H9 (cell line): ENCODE data around the gene WAPL. TPM values are rescaled to one million over a fixed set of nuclear protein-coding genes. Genes with fewer than 3 reads are reported as not detected.

Source experiments
- DNase-seq: peaks from one replicate; pipeline ENCODE4 v3.0.0-alpha.2; 2017
- H2AFZ ChIP-seq: one replicate; pipeline ENCODE4 v1.6.1; 2013; ENCODE audit warnings: mild to moderate bottlenecking, low read length, control low read depth, moderate library complexity
- H2AK5ac ChIP-seq: 2 replicates; pipeline ENCODE4 v1.6.1; 2013; ENCODE audit warnings: low read length, control low read depth, mixed read lengths; ENCODE audit not compliant: insufficient read length
- H2BK120ac ChIP-seq: one replicate; pipeline ENCODE4 v1.6.1; 2013; ENCODE audit warnings: low read depth, mild to moderate bottlenecking, low read length, control low read depth, inconsistent platforms; ENCODE audit not compliant: poor library complexity, severe bottlenecking
- H2BK12ac ChIP-seq: 2 replicates; pipeline ENCODE4 v1.6.1; 2013; ENCODE audit warnings: low read length, control low read depth, mixed read lengths, low read depth; ENCODE audit not compliant: insufficient read length
- H2BK15ac ChIP-seq: 2 replicates; pipeline ENCODE4 v1.6.1; 2013; ENCODE audit warnings: low read depth, low read length, control low read depth
- H2BK20ac ChIP-seq: one replicate; pipeline ENCODE4 v1.6.1; 2013; ENCODE audit warnings: low read depth, mild to moderate bottlenecking, low read length, control low read depth, inconsistent platforms; ENCODE audit not compliant: poor library complexity, severe bottlenecking
- H2BK5ac ChIP-seq: 2 replicates; pipeline ENCODE4 v1.6.1; 2013; ENCODE audit warnings: low read length, control low read depth, mixed read lengths; ENCODE audit not compliant: insufficient read length
- H3K14ac ChIP-seq: 2 replicates; pipeline ENCODE4 v1.6.1; 2013; ENCODE audit warnings: low read length, control low read depth; ENCODE audit not compliant: insufficient read depth
- H3K18ac ChIP-seq: 2 replicates; pipeline ENCODE4 v1.6.1; 2013; ENCODE audit warnings: low read depth, mild to moderate bottlenecking, mixed read lengths, low read length, control low read depth; ENCODE audit not compliant: insufficient read length
- H3K23ac ChIP-seq: 2 replicates; pipeline ENCODE4 v1.6.1; 2013; ENCODE audit warnings: low read length, control low read depth, mixed read lengths, low read depth; ENCODE audit not compliant: insufficient read length
- H3K23me2 ChIP-seq: 2 replicates; pipeline ENCODE4 v1.6.1; 2013; ENCODE audit warnings: low read depth, mild to moderate bottlenecking, mixed read lengths, low read length, control low read depth; ENCODE audit not compliant: insufficient read length, poor library complexity, severe bottlenecking
- H3K27ac ChIP-seq: 2 replicates; pipeline ENCODE4 v1.5.1; 2013; ENCODE audit warnings: low read length, control low read depth, mixed read lengths, low read depth; ENCODE audit not compliant: insufficient read length
- H3K27me3 ChIP-seq: 2 replicates; pipeline ENCODE4 v1.6.1; 2013; ENCODE audit warnings: low read length, control low read depth, inconsistent platforms; ENCODE audit not compliant: insufficient read depth
- H3K4ac ChIP-seq: 2 replicates; pipeline ENCODE4 v1.6.1; 2013; ENCODE audit warnings: low read depth, mild to moderate bottlenecking, control low read depth, inconsistent platforms, low read length, moderate library complexity
- H3K4me1 ChIP-seq: 2 replicates; pipeline ENCODE4 v1.6.1; 2013; ENCODE audit warnings: low read length, control low read depth, inconsistent platforms; ENCODE audit not compliant: insufficient read depth
- H3K4me2 ChIP-seq: 2 replicates; pipeline ENCODE4 v1.6.1; 2013; ENCODE audit warnings: low read length, control low read depth, mixed read lengths; ENCODE audit not compliant: insufficient read length, insufficient read depth
- H3K56ac ChIP-seq: 2 replicates; pipeline ENCODE4 v1.6.1; 2013; ENCODE audit warnings: low read depth, mild to moderate bottlenecking, mixed read lengths, low read length, control low read depth; ENCODE audit not compliant: insufficient read length
- H3K79me1 ChIP-seq: 2 replicates; pipeline ENCODE4 v1.6.1; 2013; ENCODE audit warnings: low read depth, mild to moderate bottlenecking, moderate library complexity, low read length, control low read depth, inconsistent platforms; ENCODE audit not compliant: insufficient read depth, poor library complexity, severe bottlenecking
- H3K79me2 ChIP-seq: 2 replicates; pipeline ENCODE4 v1.6.1; 2013; ENCODE audit warnings: low read length, control low read depth, inconsistent platforms; ENCODE audit not compliant: insufficient read depth
- H3K9ac ChIP-seq: 2 replicates; pipeline ENCODE4 v1.6.1; 2013; ENCODE audit warnings: low read length, control low read depth, mixed read lengths; ENCODE audit not compliant: insufficient read length; ENCODE audit errors: extremely low read depth
- H3K9me3 ChIP-seq: one replicate; pipeline ENCODE4 v1.6.1; 2013; ENCODE audit warnings: low read depth, low read length, inconsistent platforms; ENCODE audit not compliant: control insufficient read depth
- H3T11ph ChIP-seq: one replicate; pipeline ENCODE4 v1.6.1; 2013; ENCODE audit warnings: mild to moderate bottlenecking, low read length, control low read depth, inconsistent platforms
- H4K20me1 ChIP-seq: one replicate; pipeline ENCODE4 v1.6.1; 2013; ENCODE audit not compliant: control insufficient read depth, insufficient read length, insufficient read depth
- H4K5ac ChIP-seq: 2 replicates; pipeline ENCODE4 v1.6.1; 2013; ENCODE audit warnings: low read depth, mild to moderate bottlenecking, mixed read lengths, low read length, control low read depth; ENCODE audit not compliant: insufficient read length
- H4K8ac ChIP-seq: replicated peaks from 2 replicates; pipeline ENCODE4 v1.6.1; 2013; ENCODE audit warnings: low read length, control low read depth, mixed read lengths, low read depth; ENCODE audit not compliant: insufficient read length
- H4K91ac ChIP-seq: 2 replicates; pipeline ENCODE4 v1.6.1; 2013; ENCODE audit warnings: low read depth, mild to moderate bottlenecking, moderate library complexity, mixed read lengths, low read length, control low read depth; ENCODE audit not compliant: insufficient read length
- H3K27ac Mint-ChIP-seq, 3 experiments: 2 replicates in 2 of 3; 3 replicates in 1 of 3; pipeline ENCODE4 v1.8.0; 2020 to 2021; ENCODE audit warnings: mixed read lengths in 3 of 3, mild to moderate bottlenecking in 1 of 3, moderate library complexity in 1 of 3
- H3K27me3 Mint-ChIP-seq: 2 replicates; pipeline ENCODE4 v1.8.0; 2021; ENCODE audit warnings: low read depth, mild to moderate bottlenecking, moderate library complexity, mixed read lengths
- H3K36me3 Mint-ChIP-seq, 3 experiments: 2 replicates in 2 of 3; 3 replicates in 1 of 3; pipeline ENCODE4 v1.8.0; 2020 to 2021; ENCODE audit warnings: low read depth in 3 of 3, mixed read lengths in 3 of 3; ENCODE audit not compliant: insufficient read depth in 1 of 3
- H3K4me1 Mint-ChIP-seq, 2 experiments: 2 replicates each; pipeline ENCODE4 v1.8.0; 2020; ENCODE audit warnings: mixed read lengths in 2 of 2
- H3K4me3 Mint-ChIP-seq, 2 experiments: 2 replicates in 1 of 2; 3 replicates in 1 of 2; pipeline ENCODE4 v1.8.0; 2020 to 2021; ENCODE audit warnings: mild to moderate bottlenecking in 2 of 2, mixed read lengths in 2 of 2, moderate library complexity in 1 of 2
- H3K9me3 Mint-ChIP-seq, 2 experiments: 2 replicates in 1 of 2; 3 replicates in 1 of 2; pipeline ENCODE4 v1.8.0; 2020; ENCODE audit warnings: mild to moderate bottlenecking in 2 of 2, mixed read lengths in 2 of 2, moderate library complexity in 1 of 2
- WGBS: extraction: QIAGEN DNeasy Blood & Tissue Kit; methylation state at CpG from one replicate; pipeline ENCODE4 v1.1.7; 2013; ENCODE audit warnings: missing lambda C conversion rate, low lambda C conversion rate, mixed read lengths; ENCODE audit not compliant: insufficient read length; ENCODE audit errors: extremely low coverage; 5-methylcytosine and 5-hydroxymethylcytosine counted together
- total RNA-seq: library from RNA; stranded (reverse); gene quantifications from 2 replicates; pipeline ENCODE4 v1.2.1, GENCODE V29; 2021
- TF ChIP-seq, protein P1 (sequence below): fragments of 200-600 bp; sonication (generic); conservative IDR thresholded peaks from 3 replicates; pipeline ENCODE4 v1.8.0; 2021; ENCODE audit warnings: antibody characterized with exemption, mild to moderate bottlenecking

The WAPL gene
- total RNA-seq, 1 experiment from 2014 or later = 61.4 TPM

DNA sequence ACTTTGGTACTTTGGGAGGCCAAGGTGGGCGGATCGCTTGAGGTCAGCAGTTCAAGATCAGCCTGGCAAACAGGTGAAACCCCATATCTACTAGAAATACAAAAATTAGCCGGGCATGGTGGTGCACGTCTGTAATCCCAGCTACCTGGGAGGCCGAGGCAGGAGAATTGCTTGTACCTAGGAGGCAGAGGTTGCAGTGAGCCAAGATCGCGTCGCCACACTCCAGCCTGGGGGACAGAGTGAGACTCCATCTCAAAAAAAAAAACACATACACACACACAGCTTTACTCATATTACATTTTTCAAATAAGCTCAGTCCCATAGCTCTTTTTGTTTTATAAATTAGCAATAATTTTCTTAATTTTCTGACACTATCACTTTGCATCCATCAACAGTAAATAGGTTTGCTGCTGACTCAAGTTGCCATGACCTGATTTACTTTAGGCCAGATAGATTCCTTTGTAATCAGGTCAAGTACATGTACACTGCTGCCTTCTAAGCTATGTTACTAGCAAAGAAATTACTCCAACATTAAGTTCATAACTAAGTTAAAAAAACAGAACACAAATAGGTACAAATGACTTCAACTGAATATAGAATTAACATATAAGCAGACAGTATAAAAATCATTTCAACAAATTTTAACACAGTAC lies 31.5 kb downstream of the WAPL start:
- H4K5ac ChIP-seq = no peak overlapping the region
- no peak overlapping the region for H2BK12ac ChIP-seq
- H2BK20ac ChIP-seq = no peak overlapping the region
- H4K20me1 ChIP-seq = no peaks in the 10 kb centered on the region
- no peak overlapping the region for H2AK5ac ChIP-seq
- no peak overlapping the region for H3K23ac ChIP-seq
- peaks cover 24 to 57% (median 45%) of the 10 kb centered on the region in 3 experiments for H3K36me3 Mint-ChIP-seq
- no peaks in the 10 kb centered on the region for H3K27me3 Mint-ChIP-seq
- no peaks in the 10 kb centered on the region; a peak in 1 of 4 replicates for H3K4me1 Mint-ChIP-seq
- TF ChIP-seq, protein P1, sequence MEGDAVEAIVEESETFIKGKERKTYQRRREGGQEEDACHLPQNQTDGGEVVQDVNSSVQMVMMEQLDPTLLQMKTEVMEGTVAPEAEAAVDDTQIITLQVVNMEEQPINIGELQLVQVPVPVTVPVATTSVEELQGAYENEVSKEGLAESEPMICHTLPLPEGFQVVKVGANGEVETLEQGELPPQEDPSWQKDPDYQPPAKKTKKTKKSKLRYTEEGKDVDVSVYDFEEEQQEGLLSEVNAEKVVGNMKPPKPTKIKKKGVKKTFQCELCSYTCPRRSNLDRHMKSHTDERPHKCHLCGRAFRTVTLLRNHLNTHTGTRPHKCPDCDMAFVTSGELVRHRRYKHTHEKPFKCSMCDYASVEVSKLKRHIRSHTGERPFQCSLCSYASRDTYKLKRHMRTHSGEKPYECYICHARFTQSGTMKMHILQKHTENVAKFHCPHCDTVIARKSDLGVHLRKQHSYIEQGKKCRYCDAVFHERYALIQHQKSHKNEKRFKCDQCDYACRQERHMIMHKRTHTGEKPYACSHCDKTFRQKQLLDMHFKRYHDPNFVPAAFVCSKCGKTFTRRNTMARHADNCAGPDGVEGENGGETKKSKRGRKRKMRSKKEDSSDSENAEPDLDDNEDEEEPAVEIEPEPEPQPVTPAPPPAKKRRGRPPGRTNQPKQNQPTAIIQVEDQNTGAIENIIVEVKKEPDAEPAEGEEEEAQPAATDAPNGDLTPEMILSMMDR = no peak
- H2BK5ac ChIP-seq = no peak overlapping the region
- H3K14ac ChIP-seq = no peak overlapping the region
- H3K23me2 ChIP-seq = no peaks in the 10 kb centered on the region
- H3K27ac Mint-ChIP-seq = no peak overlapping the region
- H3K27ac ChIP-seq = no peak overlapping the region
- no peak overlapping the region for H2BK120ac ChIP-seq
- H3K4me2 ChIP-seq = no peak overlapping the region
- peaks cover 2% of the 10 kb centered on the region for H3K79me2 ChIP-seq
- DNase-seq = no peak
- no peak overlapping the region for H3K4ac ChIP-seq
- H3K9ac ChIP-seq = no peak overlapping the region
- no peaks in the 10 kb centered on the region for H3K9me3 ChIP-seq
- no peak overlapping the region; a peak in 1 of 5 replicates for H3K4me3 Mint-ChIP-seq
- H3K9me3 Mint-ChIP-seq = no peaks in the 10 kb centered on the region
- no peak overlapping the region for H4K91ac ChIP-seq
- H3T11ph ChIP-seq = no peak overlapping the region
- WGBS = no CpG with 5 or more reads among the region's 8 CpGs
- no peak overlapping the region for H2BK15ac ChIP-seq
- H4K8ac ChIP-seq = no peak overlapping the region
- H3K56ac ChIP-seq = no peak overlapping the region
- H3K18ac ChIP-seq = no peak overlapping the region
- peaks cover 3% of the 10 kb centered on the region for H3K79me1 ChIP-seq
- H3K4me1 ChIP-seq = no peaks in the 10 kb centered on the region
- no peaks in the 10 kb centered on the region for H3K27me3 ChIP-seq
- H2AFZ ChIP-seq = no peak overlapping the region
